ENCODE measurements around the gene LSAMP. TPM values are rescaled to one million over a fixed set of nuclear protein-coding genes. Genes with fewer than 3 reads are reported as not detected.
A peak's percentile ranks its signal among the peaks of the same experiment; 100 is the strongest.

LSAMP gene
- total RNA-seq, 1 donor from 2014 or later, result 64.9 TPM

GRCh38 chr3:116139641-116140040 lies 305.6 kb downstream of the LSAMP start:
- no peak overlapping the region for H3K27ac Mint-ChIP-seq
- H3K4me1 Mint-ChIP-seq (ENCODE audit: unreplicated experiment), result peaks cover 29% of the 10 kb centered on the region
- no peaks in the 10 kb centered on the region for H3K27me3 Mint-ChIP-seq
- TF ChIP-seq CTCF (conservative IDR thresholded peaks at IDR 0.05), result no peak
- H3K4me3 Mint-ChIP-seq, result no peak overlapping the region
- no peaks in the 10 kb centered on the region for H3K9me3 Mint-ChIP-seq
- no peak for DNase-seq (ENCODE audit: extremely low spot score, unreplicated experiment)
- H3K36me3 Mint-ChIP-seq, result peaks cover 2% of the 10 kb centered on the region

- no peak for DNase-seq (ENCODE audit: extremely low spot score, unreplicated experiment)
- H3K27me3 Mint-ChIP-seq, result no peaks in the 10 kb centered on the region
- H3K4me3 Mint-ChIP-seq, result peak overlapping the region; percentile 33
- no peaks in the 10 kb centered on the region for H3K9me3 Mint-ChIP-seq
- TF ChIP-seq CTCF (conservative IDR thresholded peaks at IDR 0.05), result no peak
- H3K36me3 Mint-ChIP-seq, result peaks cover 4% of the 10 kb centered on the region
- H3K27ac Mint-ChIP-seq, result no peak overlapping the region
- peaks cover 35% of the 10 kb centered on the region for H3K4me1 Mint-ChIP-seq (ENCODE audit: unreplicated experiment)
Observed at GRCh38 chr3:116135457-116136085, 309.7 kb downstream of the LSAMP start.

GRCh38 chr3:116129187-116129946 lies 315.9 kb downstream of the LSAMP start:
- Mint-ChIP-seq H3K4me3 (no peak overlapping the region), H3K9me3 (peaks cover 5% of the 10 kb centered on the region), H3K27ac (no peak overlapping the region), H3K27me3 (no peaks in the 10 kb centered on the region), H3K4me1 (ENCODE audit: unreplicated experiment) (peaks cover 13% of the 10 kb centered on the region), H3K36me3 (peaks cover 5% of the 10 kb centered on the region)
- no peak for TF ChIP-seq CTCF (conservative IDR thresholded peaks at IDR 0.05)
- DNase-seq (ENCODE audit: extremely low spot score, unreplicated experiment), result no peak

- TF ChIP-seq CTCF (conservative IDR thresholded peaks at IDR 0.05), result no peak
- H3K4me3 Mint-ChIP-seq, result no peak overlapping the region
- no peak for DNase-seq (ENCODE audit: extremely low spot score, unreplicated experiment)
- no peak overlapping the region for H3K27ac Mint-ChIP-seq
- no peaks in the 10 kb centered on the region for H3K27me3 Mint-ChIP-seq
- H3K4me1 Mint-ChIP-seq (ENCODE audit: unreplicated experiment), result peaks cover 9% of the 10 kb centered on the region
- peaks cover 5% of the 10 kb centered on the region for H3K9me3 Mint-ChIP-seq
- H3K36me3 Mint-ChIP-seq, result peaks cover 5% of the 10 kb centered on the region
Observed at GRCh38 chr3:116127464-116127863, 317.8 kb downstream of the LSAMP start.

- H3K4me1 Mint-ChIP-seq (ENCODE audit: unreplicated experiment), result peaks cover 9% of the 10 kb centered on the region
- no peak for DNase-seq (ENCODE audit: extremely low spot score, unreplicated experiment)
- H3K27me3 Mint-ChIP-seq, result no peaks in the 10 kb centered on the region
- peaks cover 3% of the 10 kb centered on the region for H3K36me3 Mint-ChIP-seq
- H3K9me3 Mint-ChIP-seq, result no peaks in the 10 kb centered on the region
- no peak overlapping the region for H3K27ac Mint-ChIP-seq
- H3K4me3 Mint-ChIP-seq, result no peak overlapping the region
- TF ChIP-seq CTCF (conservative IDR thresholded peaks at IDR 0.05), result no peak
Observed at GRCh38 chr3:116124166-116124565, 321.1 kb downstream of the LSAMP start.

Measured in type B pancreatic cell (in vitro differentiated cells).